HepG2 (cell line): Measurements from ENCODE around the gene ANKRD49. TPM values are rescaled to one million over a fixed set of nuclear protein-coding genes. Genes with fewer than 3 reads are reported as not detected.
A peak's percentile ranks its signal among the peaks of the same experiment; 100 is the strongest.

Experiments
- ARID5B ChIP-seq: IDR thresholded peaks from 2 replicates; pipeline ENCODE4 v1.4.0; 2020; ENCODE audit warnings: mild to moderate bottlenecking, missing genetic modification reagents
- DBP ChIP-seq: sonication (generic); formaldehyde crosslinking; IDR thresholded peaks from 2 replicates; pipeline ENCODE4 v1.4.0; 2020; ENCODE audit warnings: missing genetic modification reagents; ENCODE audit errors: not compliant biosample characterization
- IRX3 ChIP-seq: sonication (generic); formaldehyde crosslinking; IDR thresholded peaks from 2 replicates; pipeline ENCODE4 v1.8.1; 2023; ENCODE audit warnings: mild to moderate bottlenecking, low read depth, missing genetic modification reagents, borderline replicate concordance
- KLF13 ChIP-seq: sonication (generic); formaldehyde crosslinking; IDR thresholded peaks from 2 replicates; pipeline ENCODE4 v1.4.0; 2020; ENCODE audit warnings: mild to moderate bottlenecking, missing genetic modification reagents
- NPAS2 ChIP-seq: sonication (generic); formaldehyde crosslinking; IDR thresholded peaks from 2 replicates; pipeline ENCODE4 v1.8.0; 2022; ENCODE audit warnings: mild to moderate bottlenecking, missing genetic modification reagents, borderline replicate concordance
- SMARCC2 ChIP-seq: fragments of 450-650 bp; IDR thresholded peaks from 2 replicates; pipeline ENCODE4 v1.6.1; 2017; ENCODE audit warnings: antibody characterized with exemption, mild to moderate bottlenecking
- STAT5B ChIP-seq: sonication (generic); formaldehyde crosslinking; IDR thresholded peaks from 2 replicates; pipeline ENCODE4 v1.4.0; 2020; ENCODE audit warnings: missing genetic modification reagents
- ZFP41 ChIP-seq: sonication (generic); formaldehyde crosslinking; IDR thresholded peaks from 2 replicates; pipeline ENCODE4 v1.4.0; 2020; ENCODE audit warnings: mild to moderate bottlenecking, missing genetic modification reagents, borderline replicate concordance
- polyA plus RNA-seq, 8 experiments: library from polyadenylated mRNA; depleted of rRNA in 3 of 8; stranded (reverse) in 7 of 8; unstranded in 1 of 8; fragments of >200 nt; fragmentation: Illumina TruSeq in 4 of 8; extraction: Trizol in 4 of 8; gene quantifications; 2 replicates each; pipeline versions ENCODE4 v1.2.1 to v1.2.3, GENCODE V29; 2011 to 2016; ENCODE audit warnings: low read depth in 4 of 8, missing spikeins in 1 of 8, mixed read lengths in 1 of 8; ENCODE audit not compliant: insufficient read depth in 1 of 8
- total RNA-seq, 5 experiments: library from RNA; depleted of rRNA; stranded (reverse); fragments of >200 nt; fragmentation: Illumina TruSeq; extraction: Trizol; gene quantifications; 2 replicates each; pipeline ENCODE4 v1.2.3, GENCODE V29; 2016; ENCODE audit warnings: low read depth in 1 of 5
- TF ChIP-seq, protein P1 (sequence below): sonication (generic); formaldehyde crosslinking; IDR thresholded peaks from 2 replicates; pipeline ENCODE4 v1.8.1; 2023; ENCODE audit warnings: mild to moderate bottlenecking, missing genetic modification reagents
- TF ChIP-seq, protein P2 (sequence below): sonication (generic); formaldehyde crosslinking; IDR thresholded peaks from 2 replicates; pipeline ENCODE4 v1.9.0; 2021; ENCODE audit warnings: missing genetic modification reagents, mild to moderate bottlenecking, borderline replicate concordance
- TF ChIP-seq, protein P3 (sequence below): sonication (generic); formaldehyde crosslinking; IDR thresholded peaks from 2 replicates; pipeline ENCODE4 v1.8.0; 2022; ENCODE audit warnings: mild to moderate bottlenecking, missing genetic modification reagents; ENCODE audit not compliant: insufficient replicate concordance
- TF ChIP-seq, protein P4 (sequence below): sonication (generic); formaldehyde crosslinking; IDR thresholded peaks from 2 replicates; pipeline ENCODE4 v1.5.0; 2020; ENCODE audit warnings: missing genetic modification reagents, mild to moderate bottlenecking, borderline replicate concordance
- TF ChIP-seq, protein P5 (sequence below): sonication (generic); formaldehyde crosslinking; IDR thresholded peaks from 2 replicates; pipeline ENCODE4 v1.4.0; 2020; ENCODE audit warnings: missing genetic modification reagents

Gene ANKRD49
- total and polyA plus RNA-seq, 2 of the 13 experiments (the other 11 are each of a cell fraction or from before 2014, with no cell fraction given) = 14.2 to 14.3 TPM

DNA sequence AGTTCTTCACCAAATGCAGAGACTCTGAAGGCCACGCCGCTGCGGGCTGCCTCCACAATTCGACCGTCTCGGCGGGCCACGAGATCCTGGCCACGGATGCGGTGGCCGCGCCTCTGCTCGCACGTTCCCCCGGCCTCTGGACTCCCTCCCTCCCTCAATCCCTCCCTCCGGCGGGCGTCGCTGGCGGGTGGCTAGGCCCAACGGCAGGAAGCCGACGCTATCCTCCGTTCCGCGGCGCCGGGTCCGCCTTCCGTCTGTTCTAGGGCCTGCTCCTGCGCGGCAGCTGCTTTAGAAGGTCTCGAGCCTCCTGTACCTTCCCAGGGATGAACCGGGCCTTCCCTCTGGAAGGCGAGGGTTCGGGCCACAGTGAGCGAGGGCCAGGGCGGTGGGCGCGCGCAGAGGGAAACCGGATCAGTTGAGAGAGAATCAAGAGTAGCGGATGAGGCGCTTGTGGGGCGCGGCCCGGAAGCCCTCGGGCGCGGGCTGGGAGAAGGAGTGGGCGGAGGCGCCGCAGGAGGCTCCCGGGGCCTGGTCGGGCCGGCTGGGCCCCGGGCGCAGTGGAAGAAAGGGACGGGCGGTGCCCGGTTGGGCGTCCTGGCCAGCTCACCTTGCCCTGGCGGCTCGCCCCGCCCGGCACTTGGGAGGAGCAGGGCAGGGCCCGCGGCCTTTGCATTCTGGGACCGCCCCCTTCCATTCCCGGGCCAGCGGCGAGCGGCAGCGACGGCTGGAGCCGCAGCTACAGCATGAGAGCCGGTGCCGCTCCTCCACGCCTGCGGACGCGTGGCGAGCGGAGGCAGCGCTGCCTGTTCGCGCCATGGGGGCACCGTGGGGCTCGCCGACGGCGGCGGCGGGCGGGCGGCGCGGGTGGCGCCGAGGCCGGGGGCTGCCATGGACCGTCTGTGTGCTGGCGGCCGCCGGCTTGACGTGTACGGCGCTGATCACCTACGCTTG lies 50.2 kb downstream of the ANKRD49 start, which contains the start of gene FUT4 (continued):
- TF ChIP-seq, protein P1, sequence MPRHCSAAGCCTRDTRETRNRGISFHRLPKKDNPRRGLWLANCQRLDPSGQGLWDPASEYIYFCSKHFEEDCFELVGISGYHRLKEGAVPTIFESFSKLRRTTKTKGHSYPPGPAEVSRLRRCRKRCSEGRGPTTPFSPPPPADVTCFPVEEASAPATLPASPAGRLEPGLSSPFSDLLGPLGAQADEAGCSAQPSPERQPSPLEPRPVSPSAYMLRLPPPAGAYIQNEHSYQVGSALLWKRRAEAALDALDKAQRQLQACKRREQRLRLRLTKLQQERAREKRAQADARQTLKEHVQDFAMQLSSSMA (CRISPR knock-in tag) = no peak
- TF ChIP-seq ARID5B (CRISPR knock-in tag) (peak; percentile 17; the same call in 1 of the 2 replicates), KLF13 (no peak), IRX3 (CRISPR knock-in tag) (no peak), SMARCC2 (no peak), NPAS2 (CRISPR knock-in tag) (no peak), STAT5B (CRISPR knock-in tag) (no peak), DBP (no peak), ZFP41 (CRISPR knock-in tag) (no peak)
- TF ChIP-seq, protein P2, sequence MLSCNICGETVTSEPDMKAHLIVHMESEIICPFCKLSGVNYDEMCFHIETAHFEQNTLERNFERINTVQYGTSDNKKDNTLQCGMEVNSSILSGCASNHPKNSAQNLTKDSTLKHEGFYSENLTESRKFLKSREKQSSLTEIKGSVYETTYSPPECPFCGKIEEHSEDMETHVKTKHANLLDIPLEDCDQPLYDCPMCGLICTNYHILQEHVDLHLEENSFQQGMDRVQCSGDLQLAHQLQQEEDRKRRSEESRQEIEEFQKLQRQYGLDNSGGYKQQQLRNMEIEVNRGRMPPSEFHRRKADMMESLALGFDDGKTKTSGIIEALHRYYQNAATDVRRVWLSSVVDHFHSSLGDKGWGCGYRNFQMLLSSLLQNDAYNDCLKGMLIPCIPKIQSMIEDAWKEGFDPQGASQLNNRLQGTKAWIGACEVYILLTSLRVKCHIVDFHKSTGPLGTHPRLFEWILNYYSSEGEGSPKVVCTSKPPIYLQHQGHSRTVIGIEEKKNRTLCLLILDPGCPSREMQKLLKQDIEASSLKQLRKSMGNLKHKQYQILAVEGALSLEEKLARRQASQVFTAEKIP = no peak
- TF ChIP-seq, protein P3, sequence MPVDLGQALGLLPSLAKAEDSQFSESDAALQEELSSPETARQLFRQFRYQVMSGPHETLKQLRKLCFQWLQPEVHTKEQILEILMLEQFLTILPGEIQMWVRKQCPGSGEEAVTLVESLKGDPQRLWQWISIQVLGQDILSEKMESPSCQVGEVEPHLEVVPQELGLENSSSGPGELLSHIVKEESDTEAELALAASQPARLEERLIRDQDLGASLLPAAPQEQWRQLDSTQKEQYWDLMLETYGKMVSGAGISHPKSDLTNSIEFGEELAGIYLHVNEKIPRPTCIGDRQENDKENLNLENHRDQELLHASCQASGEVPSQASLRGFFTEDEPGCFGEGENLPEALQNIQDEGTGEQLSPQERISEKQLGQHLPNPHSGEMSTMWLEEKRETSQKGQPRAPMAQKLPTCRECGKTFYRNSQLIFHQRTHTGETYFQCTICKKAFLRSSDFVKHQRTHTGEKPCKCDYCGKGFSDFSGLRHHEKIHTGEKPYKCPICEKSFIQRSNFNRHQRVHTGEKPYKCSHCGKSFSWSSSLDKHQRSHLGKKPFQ (CRISPR knock-in tag) = peak; percentile 43
- TF ChIP-seq, protein P4, sequence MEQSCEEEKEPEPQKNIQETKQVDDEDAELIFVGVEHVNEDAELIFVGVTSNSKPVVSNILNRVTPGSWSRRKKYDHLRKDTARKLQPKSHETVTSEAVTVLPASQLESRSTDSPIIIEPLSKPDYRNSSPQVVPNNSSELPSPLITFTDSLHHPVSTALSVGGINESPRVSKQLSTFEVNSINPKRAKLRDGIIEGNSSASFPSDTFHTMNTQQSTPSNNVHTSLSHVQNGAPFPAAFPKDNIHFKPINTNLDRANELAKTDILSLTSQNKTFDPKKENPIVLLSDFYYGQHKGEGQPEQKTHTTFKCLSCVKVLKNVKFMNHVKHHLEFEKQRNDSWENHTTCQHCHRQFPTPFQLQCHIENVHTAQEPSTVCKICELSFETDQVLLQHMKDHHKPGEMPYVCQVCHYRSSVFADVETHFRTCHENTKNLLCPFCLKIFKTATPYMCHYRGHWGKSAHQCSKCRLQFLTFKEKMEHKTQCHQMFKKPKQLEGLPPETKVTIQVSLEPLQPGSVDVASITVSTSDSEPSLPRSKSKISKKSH = no peak; the same call in 1 of the 2 replicates
- TF ChIP-seq, protein P5, sequence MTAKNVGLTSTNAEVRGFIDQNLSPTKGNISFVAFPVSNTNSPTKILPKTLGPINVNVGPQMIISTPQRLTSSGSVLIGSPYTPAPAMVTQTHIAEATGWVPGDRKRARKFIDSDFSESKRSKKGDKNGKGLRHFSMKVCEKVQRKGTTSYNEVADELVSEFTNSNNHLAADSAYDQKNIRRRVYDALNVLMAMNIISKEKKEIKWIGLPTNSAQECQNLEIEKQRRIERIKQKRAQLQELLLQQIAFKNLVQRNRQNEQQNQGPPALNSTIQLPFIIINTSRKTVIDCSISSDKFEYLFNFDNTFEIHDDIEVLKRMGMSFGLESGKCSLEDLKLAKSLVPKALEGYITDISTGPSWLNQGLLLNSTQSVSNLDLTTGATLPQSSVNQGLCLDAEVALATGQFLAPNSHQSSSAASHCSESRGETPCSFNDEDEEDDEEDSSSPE (CRISPR knock-in tag) = peak; percentile 48
